AML-193 (cell line): ENCODE results near the gene CTSC.
"Not testable (repeated sequence)": the region's sequence is repeated elsewhere in the genome, so short reads cannot be mapped to it uniquely, and the experiment has no call there.

Experiments used
- DNase-seq, 2 experiments: peaks; one replicate each; lab custom pipeline; 2025; lab: John Stamatoyannopoulos, UW

The CTSC gene

GRCh38 chr11:88282747-88283515 is 54.6 kb downstream of the CTSC start:
- no peak for DNase-seq

- DNase-seq = no peak
These were observed 56.2 kb downstream of the CTSC start for GRCh38 chr11:88281317-88281712.

GRCh38 chr11:88280673-88281316 is 56.7 kb downstream of the CTSC start:
- DNase-seq = no peak

- no peak for DNase-seq
These were observed 60.1 kb downstream of the CTSC start for GRCh38 chr11:88277349-88277915.

GRCh38 chr11:88275636-88276035 is 61.9 kb downstream of the CTSC start:
- DNase-seq = no peak

- DNase-seq = no peak
These were observed 70.6 kb downstream of the CTSC start for GRCh38 chr11:88266919-88267318.

GRCh38 chr11:88266157-88266556 is 71.4 kb downstream of the CTSC start:
- DNase-seq = no peak

- no peak for DNase-seq
These were observed 78.1 kb downstream of the CTSC start for GRCh38 chr11:88259431-88259830.

GRCh38 chr11:88252208-88252607 is 85.3 kb downstream of the CTSC start:
- no peak for DNase-seq

- DNase-seq = no peak
These were observed 86.8 kb downstream of the CTSC start for GRCh38 chr11:88250566-88251242.

- no peak for DNase-seq
These were observed 87.8 kb downstream of the CTSC start for GRCh38 chr11:88249706-88250105.

GRCh38 chr11:88246696-88247095 is 90.8 kb downstream of the CTSC start:
- no peak for DNase-seq

GRCh38 chr11:88245576-88245975 is 92.0 kb downstream of the CTSC start:
- DNase-seq = not testable (repeated sequence)
